MM.1S (cell line): ENCODE data around the gene IFNK.

Source experiments
- EZH2 ChIP-seq: fragments of 300-600 bp; sonication (generic); optimal IDR thresholded peaks from 2 replicates; pipeline ENCODE3; 2017; ENCODE audit warnings: low read depth, mild to moderate bottlenecking, antibody characterized with exemption, low read length, mixed read lengths
- EZH2phosphoT487 ChIP-seq: fragments of 300-600 bp; sonication (generic); IDR thresholded peaks from 2 replicates; pipeline ENCODE4 v1.6.1; 2018; ENCODE audit warnings: antibody characterized with exemption, low read length

DNA sequence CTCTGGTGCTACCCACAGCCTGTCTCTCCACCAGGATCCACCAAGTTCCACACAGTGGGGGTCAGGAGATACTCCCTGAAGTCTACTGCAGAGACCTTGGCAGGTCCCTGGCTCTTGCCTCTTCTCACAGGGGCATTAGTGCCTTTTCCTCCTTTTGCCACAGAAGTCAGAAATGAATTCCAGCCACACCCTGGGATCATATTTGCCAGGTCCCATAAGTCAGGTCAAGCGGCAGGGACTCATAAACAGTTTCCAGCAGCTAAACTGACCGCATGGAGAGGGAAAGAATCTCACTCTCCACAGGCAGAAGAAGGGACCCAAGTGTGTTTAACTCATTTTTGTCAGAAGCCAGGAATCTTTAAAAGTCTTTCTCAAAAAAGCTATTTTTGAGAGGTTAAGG lies 13.3 kb upstream of the IFNK start:
- no peak for TF ChIP-seq EZH2
- no peak for TF ChIP-seq EZH2phosphoT487
